Tibial nerve (tissue), 4 donors: Measurements from ENCODE around the gene AFAP1L2. TPM values are rescaled to one million over a fixed set of nuclear protein-coding genes. Genes with fewer than 3 reads are reported as not detected.

ENCODE experiments used
- DNase-seq, 2 donors: peaks; one replicate each; pipeline ENCODE4 v3.0.0-alpha.2; 2019; ENCODE audit warnings: low spot score in 2 of 2
- H3K27ac ChIP-seq, 4 donors: fragments of 200-600 bp; sonication (generic) in 3 of 4; one replicate each; pipeline ENCODE4 v1.5.1; 2017 to 2019; ENCODE audit warnings: mild to moderate bottlenecking in 1 of 4
- H3K27me3 ChIP-seq, 2 donors: fragments of 200-600 bp; sonication (generic) in 1 of 2; one replicate each; pipeline versions ENCODE4 v1.5.1 to v1.6.0; 2017 to 2019
- H3K36me3 ChIP-seq, 3 donors: fragments of 200-600 bp; sonication (generic); one replicate each; pipeline ENCODE4 v1.5.1; 2018 to 2019
- H3K4me1 ChIP-seq, 4 donors: fragments of 200-600 bp; sonication (generic) in 3 of 4; one replicate each; pipeline ENCODE4 v1.5.1; 2017 to 2019
- H3K4me3 ChIP-seq, 4 donors: fragments of 200-600 bp; sonication (generic) in 3 of 4; one replicate each; pipeline ENCODE4 v1.5.1; 2017 to 2019; ENCODE audit warnings: mild to moderate bottlenecking in 1 of 4, moderate library complexity in 1 of 4
- H3K9me3 ChIP-seq, 4 donors: fragments of 200-600 bp; sonication (generic) in 3 of 4; one replicate each; pipeline ENCODE4 v1.5.1; 2017 to 2019
- EP300 ChIP-seq, 2 donors: sonication (generic); formaldehyde crosslinking; IDR thresholded peaks; one replicate each; pipeline ENCODE4 v1.6.1; 2017; ENCODE audit warnings: antibody characterized with exemption in 2 of 2, mild to moderate bottlenecking in 1 of 2
- POLR2A ChIP-seq, 2 donors: fragments of 450-650 bp; IDR thresholded peaks; one replicate each; pipeline ENCODE4 v1.6.1; 2017; ENCODE audit warnings: antibody characterized with exemption in 2 of 2, mild to moderate bottlenecking in 2 of 2, moderate library complexity in 2 of 2
- WGBS, 2 donors: methylation state at CpG; one replicate each; pipeline ENCODE4 v1.1.5; 2018; 5-methylcytosine and 5-hydroxymethylcytosine counted together
- total RNA-seq, 4 donors: library from RNA; depleted of rRNA; stranded (reverse); fragments of >200 nt; gene quantifications; one replicate each; pipeline ENCODE4 v1.1.0, GENCODE V29; 2016
- TF ChIP-seq, protein P1 (sequence below), 5 experiments: fragments of 200-600 bp in 3 of 5; fragments of 450-650 bp in 2 of 5; sonication (generic) in 3 of 5; IDR thresholded peaks; one replicate each; pipeline ENCODE4 v1.5.1; 2016 to 2019; ENCODE audit warnings: antibody characterized with exemption in 5 of 5, mild to moderate bottlenecking in 3 of 5, moderate library complexity in 2 of 5

AFAP1L2 gene
- total RNA-seq, 4 donors from 2014 or later, result 96.3 to 176 (median 127) TPM

DNA sequence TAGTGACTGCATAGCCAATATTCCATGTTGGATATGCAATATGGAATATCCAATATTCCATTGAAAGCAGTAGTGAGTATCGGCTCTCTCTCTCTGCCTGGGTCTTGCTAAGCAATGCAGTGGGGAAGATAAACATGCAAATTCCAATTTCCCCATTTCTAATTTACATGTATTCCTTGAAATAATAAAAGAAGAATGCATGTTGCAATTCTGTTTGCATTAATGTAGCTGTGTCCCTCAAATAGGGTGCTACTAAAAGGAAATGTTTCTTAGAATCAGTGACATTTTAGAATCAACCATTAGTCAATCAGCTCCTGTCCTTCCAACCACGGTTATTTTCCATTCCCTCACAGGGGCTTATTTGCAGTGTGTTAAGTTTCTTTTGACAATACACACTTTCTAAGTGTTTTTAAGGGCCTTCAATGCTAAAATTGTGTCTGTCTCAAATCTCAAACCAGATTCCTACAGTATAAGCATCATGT, 46.7 kb downstream of the AFAP1L2 start:
- Histone ChIP-seq H3K9me3 (no peaks in the 10 kb centered on the region), H3K4me1 (peaks cover 0 to 81% (median 34%) of the 10 kb centered on the region in 4 donors), H3K27me3 (no peaks in the 10 kb centered on the region), H3K27ac (peak overlapping the region in 3 of 4 donors; percentile 27 to 88 (median 75)), H3K4me3 (no peak overlapping the region), H3K36me3 (no peaks in the 10 kb centered on the region)
- no peak for TF ChIP-seq POLR2A (IDR thresholded peaks at IDR 0.05)
- TF ChIP-seq, protein P1, sequence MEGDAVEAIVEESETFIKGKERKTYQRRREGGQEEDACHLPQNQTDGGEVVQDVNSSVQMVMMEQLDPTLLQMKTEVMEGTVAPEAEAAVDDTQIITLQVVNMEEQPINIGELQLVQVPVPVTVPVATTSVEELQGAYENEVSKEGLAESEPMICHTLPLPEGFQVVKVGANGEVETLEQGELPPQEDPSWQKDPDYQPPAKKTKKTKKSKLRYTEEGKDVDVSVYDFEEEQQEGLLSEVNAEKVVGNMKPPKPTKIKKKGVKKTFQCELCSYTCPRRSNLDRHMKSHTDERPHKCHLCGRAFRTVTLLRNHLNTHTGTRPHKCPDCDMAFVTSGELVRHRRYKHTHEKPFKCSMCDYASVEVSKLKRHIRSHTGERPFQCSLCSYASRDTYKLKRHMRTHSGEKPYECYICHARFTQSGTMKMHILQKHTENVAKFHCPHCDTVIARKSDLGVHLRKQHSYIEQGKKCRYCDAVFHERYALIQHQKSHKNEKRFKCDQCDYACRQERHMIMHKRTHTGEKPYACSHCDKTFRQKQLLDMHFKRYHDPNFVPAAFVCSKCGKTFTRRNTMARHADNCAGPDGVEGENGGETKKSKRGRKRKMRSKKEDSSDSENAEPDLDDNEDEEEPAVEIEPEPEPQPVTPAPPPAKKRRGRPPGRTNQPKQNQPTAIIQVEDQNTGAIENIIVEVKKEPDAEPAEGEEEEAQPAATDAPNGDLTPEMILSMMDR (IDR thresholded peaks at IDR 0.05), result no peak
- no peak for TF ChIP-seq EP300 (IDR thresholded peaks at IDR 0.05)
- no peak for DNase-seq
- WGBS, 2 donors, result 24 to 27% methylated on average over 2 of the region's 2 CpGs

GRCh38 chr10:114356751-114357514, 47.4 kb downstream of the AFAP1L2 start:
- TF ChIP-seq, protein P1 (IDR thresholded peaks at IDR 0.05), result no peak
- TF ChIP-seq EP300 (IDR thresholded peaks at IDR 0.05), result peak in 1 of 2 donors; percentile 34
- no peak for TF ChIP-seq POLR2A (IDR thresholded peaks at IDR 0.05)
- 11 to 18% methylated on average over 3 of the region's 3 CpGs for WGBS, 2 donors
- DNase-seq, result no peak
- Histone ChIP-seq H3K4me1 (peaks cover 0 to 82% (median 35%) of the 10 kb centered on the region in 4 donors), H3K27me3 (no peaks in the 10 kb centered on the region), H3K36me3 (no peaks in the 10 kb centered on the region), H3K27ac (peak overlapping the region; percentile 4 to 88 (median 51)), H3K9me3 (no peaks in the 10 kb centered on the region), H3K4me3 (no peak overlapping the region)

GRCh38 chr10:114356126-114356525, 48.2 kb downstream of the AFAP1L2 start:
- Histone ChIP-seq H3K36me3 (no peaks in the 10 kb centered on the region), H3K9me3 (no peaks in the 10 kb centered on the region), H3K4me1 (peaks cover 0 to 90% (median 42%) of the 10 kb centered on the region in 4 donors), H3K27me3 (no peaks in the 10 kb centered on the region), H3K27ac (peak overlapping the region in 3 of 4 donors; percentile 4 to 88 (median 75)), H3K4me3 (no peak overlapping the region)
- DNase-seq, result no peak
- 30 to 38% methylated on average over 4 of the region's 4 CpGs for WGBS, 2 donors
- TF ChIP-seq EP300 (IDR thresholded peaks at IDR 0.05), result no peak
- TF ChIP-seq, protein P1 (IDR thresholded peaks at IDR 0.05), result no peak
- TF ChIP-seq POLR2A (IDR thresholded peaks at IDR 0.05), result no peak

GRCh38 chr10:114353383-114353782, 50.9 kb downstream of the AFAP1L2 start:
- no peaks in the 10 kb centered on the region for H3K27me3 ChIP-seq
- 33 to 60% methylated on average over 2 of the region's 2 CpGs for WGBS, 2 donors
- peaks cover 0 to 100% (median 61%) of the 10 kb centered on the region in 4 donors for H3K4me1 ChIP-seq
- DNase-seq, result no peak
- no peak overlapping the region for H3K4me3 ChIP-seq
- no peaks in the 10 kb centered on the region for H3K9me3 ChIP-seq
- no peaks in the 10 kb centered on the region for H3K36me3 ChIP-seq
- no peak for TF ChIP-seq EP300 (IDR thresholded peaks at IDR 0.05)
- TF ChIP-seq, protein P1 (IDR thresholded peaks at IDR 0.05), result no peak
- TF ChIP-seq POLR2A (IDR thresholded peaks at IDR 0.05), result no peak
- H3K27ac ChIP-seq, result peak overlapping the region in 2 of 4 donors; percentile 75 to 79

- Histone ChIP-seq H3K9me3 (no peaks in the 10 kb centered on the region), H3K4me1 (peaks cover 0 to 100% (median 66%) of the 10 kb centered on the region in 4 donors), H3K27me3 (no peaks in the 10 kb centered on the region), H3K36me3 (no peaks in the 10 kb centered on the region), H3K27ac (peak overlapping the region in 2 of 4 donors; percentile 75 to 79), H3K4me3 (no peak overlapping the region)
- WGBS, 2 donors, result 88% methylated on average over 9 of the region's 9 CpGs
- no peak for DNase-seq
- TF ChIP-seq EP300 (IDR thresholded peaks at IDR 0.05) (no peak), POLR2A (IDR thresholded peaks at IDR 0.05) (no peak)
- TF ChIP-seq, protein P1 (IDR thresholded peaks at IDR 0.05), result no peak
Measured at GRCh38 chr10:114352653-114353298, 51.5 kb downstream of the AFAP1L2 start.
